SK-N-SH (cell line): ENCODE data around the gene TBL2. TPM values are rescaled to one million over a fixed set of nuclear protein-coding genes. Genes with fewer than 3 reads are reported as not detected.

Experiments
- CTCF ChIA-PET: fragments of 300-600, 350-600 bp; formaldehyde crosslinking; extraction: SDS; loops from one replicate; lab custom pipeline; 2021; lab: Yijun Ruan, JAX
- POLR2A ChIA-PET: fragments of 350-600 bp; sonication (Branson Sonifier 250); formaldehyde crosslinking; extraction: SDS; loops from one replicate; lab custom pipeline; 2020; ENCODE audit warnings: antibody characterized with exemption, inconsistent platforms; lab: Yijun Ruan, JAX
- DNase-seq: peaks from one replicate; pipeline ENCODE4 v3.0.0; 2012
- H2AFZ ChIP-seq: fragments of 200-600 bp; sonication (generic); 2 replicates; pipeline ENCODE4 v1.8.1; 2016; ENCODE audit warnings: antibody characterized with exemption, mild to moderate bottlenecking, low read depth
- H3F3A ChIP-seq: fragments of 200-600 bp; sonication (generic); replicated peaks from 2 replicates; pipeline ENCODE3; 2016; ENCODE audit warnings: antibody characterized with exemption, mild to moderate bottlenecking; ENCODE audit not compliant: insufficient read depth
- H3K27ac ChIP-seq, 2 experiments: fragments of 200-500 bp in 1 of 2; fragments of 200-600 bp in 1 of 2; sonication (Bioruptor generic) in 1 of 2; sonication (generic), shearing (Covaris generic) in 1 of 2; 2 replicates each; pipeline versions ENCODE4 v1.5.1 to v1.6.1; 2014 to 2016; ENCODE audit warnings: low read depth in 2 of 2, inconsistent platforms in 1 of 2, low read length in 1 of 2, mild to moderate bottlenecking in 1 of 2, mixed read lengths in 1 of 2
- H3K27me3 ChIP-seq: fragments of 200-600 bp; sonication (generic), shearing (Covaris generic); 2 replicates; pipeline ENCODE4 v1.6.1; 2016; ENCODE audit warnings: mixed run types; ENCODE audit not compliant: insufficient read depth
- H3K36me3 ChIP-seq, 2 experiments: fragments of 200-500 bp in 1 of 2; fragments of 200-600 bp in 1 of 2; sonication (Bioruptor generic) in 1 of 2; sonication (generic) in 1 of 2; replicated peaks in 1 of 2; 2 replicates each; pipeline versions ENCODE3 to v1.5.1; 2014 to 2016; ENCODE audit warnings: low read length in 1 of 2, mild to moderate bottlenecking in 1 of 2; ENCODE audit not compliant: insufficient read depth in 2 of 2, control insufficient read depth in 1 of 2
- H3K4me1 ChIP-seq, 2 experiments: fragments of 200-500 bp in 1 of 2; fragments of 200-600 bp in 1 of 2; sonication (Bioruptor generic) in 1 of 2; sonication (generic), shearing (Covaris generic) in 1 of 2; 2 replicates each; pipeline versions ENCODE4 v1.5.1 to v1.6.1; 2014 to 2016; ENCODE audit warnings: low read depth in 1 of 2, low read length in 1 of 2, mixed run types in 1 of 2; ENCODE audit not compliant: insufficient read depth in 2 of 2, control insufficient read depth in 1 of 2
- H3K4me2 ChIP-seq: fragments of 200-600 bp; sonication (generic), shearing (Covaris generic); 2 replicates; pipeline ENCODE4 v1.6.1; 2017; ENCODE audit warnings: mixed run types
- H3K4me3 ChIP-seq, 2 experiments: fragments of 200-500 bp in 1 of 2; fragments of 200-600 bp in 1 of 2; sonication (Bioruptor generic) in 1 of 2; sonication (generic), shearing (Covaris generic) in 1 of 2; 2 replicates each; pipeline versions ENCODE4 v1.5.1 to v1.8.1; 2014 to 2016; ENCODE audit warnings: low read depth in 2 of 2, inconsistent platforms in 1 of 2, low read length in 1 of 2, mild to moderate bottlenecking in 1 of 2, mixed read lengths in 1 of 2, moderate library complexity in 1 of 2
- H3K79me2 ChIP-seq: fragments of 200-600 bp; sonication (generic); 2 replicates; pipeline ENCODE4 v1.8.1; 2017; ENCODE audit warnings: mild to moderate bottlenecking; ENCODE audit not compliant: insufficient read depth
- H3K9ac ChIP-seq: fragments of 200-600 bp; sonication (generic); 2 replicates; pipeline ENCODE4 v1.6.1; 2017; ENCODE audit warnings: mixed run types
- H3K9me2 ChIP-seq: fragments of 200-600 bp; sonication (generic); 2 replicates; pipeline ENCODE4 v1.6.1; 2017; ENCODE audit warnings: mixed run types
- H3K9me3 ChIP-seq: fragments of 200-600 bp; sonication (generic); 2 replicates; pipeline ENCODE4 v1.6.1; 2017; ENCODE audit warnings: mixed run types, mild to moderate bottlenecking, moderate library complexity
- H4K20me1 ChIP-seq: fragments of 200-600 bp; sonication (generic); 2 replicates; pipeline ENCODE4 v1.6.1; 2017; ENCODE audit warnings: mild to moderate bottlenecking, mixed run types; ENCODE audit not compliant: insufficient read depth
- FOXM1 ChIP-seq: IDR thresholded peaks from 2 replicates; pipeline ENCODE4 v1.4.0; 2012; ENCODE audit warnings: low read depth, mild to moderate bottlenecking
- GABPA ChIP-seq: IDR thresholded peaks from 2 replicates; pipeline ENCODE4 v1.4.0; 2012; ENCODE audit warnings: low read depth, mild to moderate bottlenecking
- JUND ChIP-seq: IDR thresholded peaks from 2 replicates; pipeline ENCODE4 v1.4.0; 2012
- NFIC ChIP-seq: IDR thresholded peaks from 2 replicates; pipeline ENCODE4 v1.4.0; 2012; ENCODE audit warnings: borderline replicate concordance
- NRF1 ChIP-seq: IDR thresholded peaks from 2 replicates; pipeline ENCODE4 v1.6.1; 2012; ENCODE audit warnings: low read depth, mild to moderate bottlenecking, low read length
- POLR2AphosphoS5 ChIP-seq: IDR thresholded peaks from 2 replicates; pipeline ENCODE4 v1.6.1; 2012; ENCODE audit warnings: low read depth, low read length
- RAD21 ChIP-seq: IDR thresholded peaks from 2 replicates; pipeline ENCODE4 v1.6.1; 2012; ENCODE audit warnings: mild to moderate bottlenecking, low read length
- RCOR1 ChIP-seq: fragments of 150-350 bp; IDR thresholded peaks from 2 replicates; pipeline ENCODE4 v1.6.1; 2017; ENCODE audit warnings: antibody characterized with exemption, low read length
- SIN3A ChIP-seq: IDR thresholded peaks from 2 replicates; pipeline ENCODE4 v1.6.1; 2012; ENCODE audit warnings: low read depth, mild to moderate bottlenecking, low read length, moderate library complexity, borderline replicate concordance
- SMC3 ChIP-seq: IDR thresholded peaks from 2 replicates; pipeline ENCODE4 v1.6.1; 2012; ENCODE audit warnings: low read depth, low read length, improper control_type of control experiment
- TAF1 ChIP-seq: IDR thresholded peaks from 2 replicates; pipeline ENCODE4 v1.6.1; 2012; ENCODE audit warnings: low read depth, mild to moderate bottlenecking, low read length, moderate library complexity, borderline replicate concordance
- WGBS: methylation state at CpG from one replicate; pipeline ENCODE4 v1.1.6; 2017; ENCODE audit warnings: low lambda C conversion rate; 5-methylcytosine and 5-hydroxymethylcytosine counted together
- polyA plus RNA-seq, 3 experiments: library from polyadenylated mRNA; depleted of rRNA; stranded (reverse); fragments of >200 nt; gene quantifications; 2 replicates each; pipeline ENCODE4 v1.2.3, GENCODE V29; 2012
- TF ChIP-seq, protein P1 (sequence below): IDR thresholded peaks from 2 replicates; pipeline ENCODE4 v1.4.0; 2012; ENCODE audit warnings: low read depth, borderline replicate concordance
- TF ChIP-seq, protein P2 (sequence below): IDR thresholded peaks from 2 replicates; pipeline ENCODE4 v1.4.0; 2012; ENCODE audit warnings: low read depth, borderline replicate concordance
- TF ChIP-seq, protein P3 (sequence below): fragments of 200-600 bp; sonication (generic); IDR thresholded peaks from 2 replicates; pipeline ENCODE4 v1.6.1; 2017; ENCODE audit warnings: antibody characterized with exemption, mild to moderate bottlenecking, moderate library complexity
- TF ChIP-seq, protein P4 (sequence below): fragments of 150-350 bp; IDR thresholded peaks from 2 replicates; pipeline ENCODE4 v1.6.1; 2016; ENCODE audit warnings: mild to moderate bottlenecking, low read depth, low read length
- TF ChIP-seq, protein P5 (sequence below): IDR thresholded peaks from 2 replicates; pipeline ENCODE4 v1.4.0; 2012; ENCODE audit warnings: low read depth
- TF ChIP-seq, protein P6 (sequence below): fragments of 150-350 bp; IDR thresholded peaks from 2 replicates; pipeline ENCODE4 v1.6.1; 2017; ENCODE audit warnings: antibody characterized with exemption, low read length, low read depth, borderline replicate concordance

Gene TBL2
- polyA plus RNA-seq, 1 of the 3 experiments (the other 2 are of a cell fraction), result 63.6 TPM

DNA sequence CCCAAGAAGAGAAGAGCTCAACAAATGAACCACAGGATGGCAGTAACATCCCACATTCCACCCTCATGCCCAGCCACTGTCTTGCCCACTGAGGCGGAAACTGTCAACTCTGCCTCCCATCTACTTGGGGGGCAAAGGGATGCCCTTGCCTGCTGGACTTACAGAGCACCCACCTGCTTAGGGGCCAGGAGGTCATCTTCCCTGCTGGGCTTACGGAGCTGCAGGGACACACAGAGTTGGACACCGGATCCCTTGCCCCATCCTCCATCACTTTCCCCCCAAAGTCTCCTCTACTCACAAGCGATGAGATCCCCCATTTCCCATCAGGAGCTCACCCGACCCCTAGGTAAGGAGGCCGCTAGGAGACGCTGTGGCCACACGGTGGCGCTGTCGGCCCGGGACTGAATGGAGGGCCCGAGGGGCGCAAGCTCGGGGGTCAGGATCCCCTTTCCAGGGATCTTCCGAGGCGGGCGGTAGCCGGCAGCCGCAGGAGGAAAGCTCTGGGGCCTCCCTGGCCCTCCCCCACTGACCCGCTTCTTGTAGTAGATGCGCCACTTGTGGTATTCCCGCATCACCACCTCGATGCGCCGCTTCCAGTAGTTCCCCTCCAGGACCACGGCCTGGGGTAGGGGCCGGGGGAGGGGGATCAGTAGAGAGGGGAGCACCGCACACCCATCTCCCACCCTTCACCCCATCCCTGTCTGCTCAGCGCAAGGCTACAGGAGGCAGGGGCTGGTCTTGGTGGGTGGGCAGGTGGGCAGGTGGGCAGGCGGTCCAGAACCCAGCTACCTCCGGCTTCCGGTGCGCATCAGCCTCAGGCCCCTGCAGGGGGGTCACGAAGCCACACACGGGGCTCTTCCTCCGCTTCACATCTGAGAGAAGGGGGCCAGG is 28.7 kb upstream of the TBL2 start:
- ChIA-PET CTCF (interaction anchor here (0.6 to 16.3 kb wide), 72 partner anchors 12 to 774 kb away, joined by 3 to 326 read pairs (median 6); partner anchors contain the start of genes ABHD11, BAZ1B, BUD23 and DNAJC30), POLR2A (interaction anchor here (0.9 to 1.5 kb wide), 4 partner anchors 28 to 128 kb away, joined by 3 to 4 read pairs (median 3); partner anchors contain the start of genes TBL2 and VPS37D)
- Histone ChIP-seq H3K79me2 (no peaks in the 10 kb centered on the region), H3K4me1 (no peaks in the 10 kb centered on the region; a peak in 1 of 4 replicates)
- TF ChIP-seq, protein P1, sequence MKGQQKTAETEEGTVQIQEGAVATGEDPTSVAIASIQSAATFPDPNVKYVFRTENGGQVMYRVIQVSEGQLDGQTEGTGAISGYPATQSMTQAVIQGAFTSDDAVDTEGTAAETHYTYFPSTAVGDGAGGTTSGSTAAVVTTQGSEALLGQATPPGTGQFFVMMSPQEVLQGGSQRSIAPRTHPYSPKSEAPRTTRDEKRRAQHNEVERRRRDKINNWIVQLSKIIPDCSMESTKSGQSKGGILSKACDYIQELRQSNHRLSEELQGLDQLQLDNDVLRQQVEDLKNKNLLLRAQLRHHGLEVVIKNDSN, result no peak
- TF ChIP-seq, protein P2, sequence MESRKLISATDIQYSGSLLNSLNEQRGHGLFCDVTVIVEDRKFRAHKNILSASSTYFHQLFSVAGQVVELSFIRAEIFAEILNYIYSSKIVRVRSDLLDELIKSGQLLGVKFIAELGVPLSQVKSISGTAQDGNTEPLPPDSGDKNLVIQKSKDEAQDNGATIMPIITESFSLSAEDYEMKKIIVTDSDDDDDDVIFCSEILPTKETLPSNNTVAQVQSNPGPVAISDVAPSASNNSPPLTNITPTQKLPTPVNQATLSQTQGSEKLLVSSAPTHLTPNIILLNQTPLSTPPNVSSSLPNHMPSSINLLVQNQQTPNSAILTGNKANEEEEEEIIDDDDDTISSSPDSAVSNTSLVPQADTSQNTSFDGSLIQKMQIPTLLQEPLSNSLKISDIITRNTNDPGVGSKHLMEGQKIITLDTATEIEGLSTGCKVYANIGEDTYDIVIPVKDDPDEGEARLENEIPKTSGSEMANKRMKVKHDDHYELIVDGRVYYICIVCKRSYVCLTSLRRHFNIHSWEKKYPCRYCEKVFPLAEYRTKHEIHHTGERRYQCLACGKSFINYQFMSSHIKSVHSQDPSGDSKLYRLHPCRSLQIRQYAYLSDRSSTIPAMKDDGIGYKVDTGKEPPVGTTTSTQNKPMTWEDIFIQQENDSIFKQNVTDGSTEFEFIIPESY, result no peak
- TF ChIP-seq GABPA (no peak), SMC3 (peak; percentile 95), RCOR1 (no peak), SIN3A (no peak), POLR2AphosphoS5 (no peak), NRF1 (0 out of 2 replicates have a peak, but pooled peaks have one; percentile 10), FOXM1 (no peak), NFIC (no peak), RAD21 (peak; percentile 91), JUND (no peak), TAF1 (no peak)
- TF ChIP-seq, protein P3, sequence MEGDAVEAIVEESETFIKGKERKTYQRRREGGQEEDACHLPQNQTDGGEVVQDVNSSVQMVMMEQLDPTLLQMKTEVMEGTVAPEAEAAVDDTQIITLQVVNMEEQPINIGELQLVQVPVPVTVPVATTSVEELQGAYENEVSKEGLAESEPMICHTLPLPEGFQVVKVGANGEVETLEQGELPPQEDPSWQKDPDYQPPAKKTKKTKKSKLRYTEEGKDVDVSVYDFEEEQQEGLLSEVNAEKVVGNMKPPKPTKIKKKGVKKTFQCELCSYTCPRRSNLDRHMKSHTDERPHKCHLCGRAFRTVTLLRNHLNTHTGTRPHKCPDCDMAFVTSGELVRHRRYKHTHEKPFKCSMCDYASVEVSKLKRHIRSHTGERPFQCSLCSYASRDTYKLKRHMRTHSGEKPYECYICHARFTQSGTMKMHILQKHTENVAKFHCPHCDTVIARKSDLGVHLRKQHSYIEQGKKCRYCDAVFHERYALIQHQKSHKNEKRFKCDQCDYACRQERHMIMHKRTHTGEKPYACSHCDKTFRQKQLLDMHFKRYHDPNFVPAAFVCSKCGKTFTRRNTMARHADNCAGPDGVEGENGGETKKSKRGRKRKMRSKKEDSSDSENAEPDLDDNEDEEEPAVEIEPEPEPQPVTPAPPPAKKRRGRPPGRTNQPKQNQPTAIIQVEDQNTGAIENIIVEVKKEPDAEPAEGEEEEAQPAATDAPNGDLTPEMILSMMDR, result peak; percentile 100
- TF ChIP-seq, protein P4, sequence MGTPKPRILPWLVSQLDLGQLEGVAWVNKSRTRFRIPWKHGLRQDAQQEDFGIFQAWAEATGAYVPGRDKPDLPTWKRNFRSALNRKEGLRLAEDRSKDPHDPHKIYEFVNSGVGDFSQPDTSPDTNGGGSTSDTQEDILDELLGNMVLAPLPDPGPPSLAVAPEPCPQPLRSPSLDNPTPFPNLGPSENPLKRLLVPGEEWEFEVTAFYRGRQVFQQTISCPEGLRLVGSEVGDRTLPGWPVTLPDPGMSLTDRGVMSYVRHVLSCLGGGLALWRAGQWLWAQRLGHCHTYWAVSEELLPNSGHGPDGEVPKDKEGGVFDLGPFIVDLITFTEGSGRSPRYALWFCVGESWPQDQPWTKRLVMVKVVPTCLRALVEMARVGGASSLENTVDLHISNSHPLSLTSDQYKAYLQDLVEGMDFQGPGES, result no peak
- TF ChIP-seq, protein P5, sequence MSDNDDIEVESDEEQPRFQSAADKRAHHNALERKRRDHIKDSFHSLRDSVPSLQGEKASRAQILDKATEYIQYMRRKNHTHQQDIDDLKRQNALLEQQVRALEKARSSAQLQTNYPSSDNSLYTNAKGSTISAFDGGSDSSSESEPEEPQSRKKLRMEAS, result no peak
- TF ChIP-seq, protein P6, sequence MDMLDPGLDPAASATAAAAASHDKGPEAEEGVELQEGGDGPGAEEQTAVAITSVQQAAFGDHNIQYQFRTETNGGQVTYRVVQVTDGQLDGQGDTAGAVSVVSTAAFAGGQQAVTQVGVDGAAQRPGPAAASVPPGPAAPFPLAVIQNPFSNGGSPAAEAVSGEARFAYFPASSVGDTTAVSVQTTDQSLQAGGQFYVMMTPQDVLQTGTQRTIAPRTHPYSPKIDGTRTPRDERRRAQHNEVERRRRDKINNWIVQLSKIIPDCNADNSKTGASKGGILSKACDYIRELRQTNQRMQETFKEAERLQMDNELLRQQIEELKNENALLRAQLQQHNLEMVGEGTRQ, result no peak
- TF ChIP-seq, all 33 proteins: peak for 4
- Histone ChIP-seq H4K20me1 (no peaks in the 10 kb centered on the region), H3K27me3 (peaks cover 13% of the 10 kb centered on the region), H3K9ac (no peak overlapping the region), H3K4me2 (peak overlapping the region; percentile 86), H3K36me3 (no peaks in the 10 kb centered on the region), H3F3A (peaks cover 6% of the 10 kb centered on the region), H3K9me3 (no peaks in the 10 kb centered on the region), H3K9me2 (no peaks in the 10 kb centered on the region), H2AFZ (0 out of 2 replicates have a peak overlapping the region, but pooled peaks have one; percentile 31), H3K27ac (no peak overlapping the region), H3K4me3 (peak overlapping the region; percentile 13 to 57; a peak in 2 of 4 replicates)
- WGBS, result 17% methylated on average over 32 of the region's 36 CpGs
- peak; percentile 98 for DNase-seq
